HG02588 (cell line): ENCODE results near the gene BSN.

Source experiments
- ATAC-seq: cut with Tn5 transposase; IDR thresholded peaks from one replicate; pipeline ENCODE4 v1.9.1; 2021; ENCODE audit warnings: mild to moderate bottlenecking, moderate library complexity; ENCODE audit not compliant: unreplicated experiment

The BSN gene

GRCh38 chr3:49654176-49654825 is 100.0 kb downstream of the BSN start:
- ATAC-seq = no peak

- ATAC-seq = no peak
Measured at GRCh38 chr3:49654955-49655556, 100.8 kb downstream of the BSN start.

GRCh38 chr3:49655731-49656285 is 101.5 kb downstream of the BSN start:
- ATAC-seq = no peak

- ATAC-seq = no peak
Measured at GRCh38 chr3:49656541-49657112, 102.3 kb downstream of the BSN start.

- ATAC-seq = no peak
Measured at GRCh38 chr3:49657208-49657915, 103.1 kb downstream of the BSN start.

- no peak for ATAC-seq
Measured at GRCh38 chr3:49658711-49659110, 104.4 kb downstream of the BSN start.

- ATAC-seq = no peak
Measured at GRCh38 chr3:49659756-49660155, 105.5 kb downstream of the BSN start.

- ATAC-seq = no peak
Measured at GRCh38 chr3:49661281-49661680, 107.0 kb downstream of the BSN start.

GRCh38 chr3:49662021-49662420 is 107.7 kb downstream of the BSN start:
- ATAC-seq = no peak

- ATAC-seq = no peak
Measured at GRCh38 chr3:49662720-49663413, 108.6 kb downstream of the BSN start.

- no peak for ATAC-seq
Measured at GRCh38 chr3:49663831-49664230, 109.6 kb downstream of the BSN start.

- ATAC-seq = no peak
Measured at GRCh38 chr3:49664300-49664699, 110.0 kb downstream of the BSN start.

GRCh38 chr3:49665822-49666519 is 111.7 kb downstream of the BSN start:
- no peak for ATAC-seq

GRCh38 chr3:49666592-49666991 is 112.3 kb downstream of the BSN start:
- ATAC-seq = no peak

GRCh38 chr3:49667701-49668413 is 113.6 kb downstream of the BSN start:
- no peak for ATAC-seq

- no peak for ATAC-seq
Measured at GRCh38 chr3:49668414-49668797, 114.1 kb downstream of the BSN start.

- ATAC-seq = no peak
Measured at GRCh38 chr3:49668861-49669260, 114.6 kb downstream of the BSN start.

GRCh38 chr3:49669352-49669751 is 115.1 kb downstream of the BSN start:
- ATAC-seq = no peak

GRCh38 chr3:49670940-49671290 is 116.6 kb downstream of the BSN start:
- ATAC-seq = no peak
